ENCODE results near the gene NOL8.

Gene NOL8

GRCh38 chr9:92312887-92313623 lies 12.1 kb downstream of the NOL8 start:
- no peak for DNase-seq (ENCODE audit: low read depth in 2 of 2)

DNA sequence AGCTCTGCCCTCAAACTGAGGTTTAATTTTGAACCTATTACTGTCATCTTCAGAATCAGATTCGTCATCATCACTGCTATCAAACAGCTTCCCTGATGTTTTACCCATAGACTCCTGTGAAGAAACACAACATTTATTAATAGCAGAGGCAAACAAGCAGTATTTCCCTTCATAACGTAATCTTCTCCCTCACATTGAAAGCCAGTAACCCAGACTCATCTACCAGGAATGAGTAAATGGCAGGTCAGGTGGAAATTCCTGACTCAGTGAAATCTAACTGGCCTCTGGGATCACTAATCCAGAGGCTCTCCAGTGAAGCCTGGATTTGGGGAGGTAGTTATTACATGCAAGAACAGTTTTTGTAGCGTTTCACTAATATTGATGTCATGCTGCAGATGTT lies 14.6 kb downstream of the NOL8 start:
- DNase-seq (ENCODE audit: low read depth in 2 of 2) = no peak

GRCh38 chr9:92308893-92309292 lies 16.3 kb downstream of the NOL8 start:
- DNase-seq (ENCODE audit: low read depth in 2 of 2) = no peak

GRCh38 chr9:92300936-92301335 lies 24.2 kb downstream of the NOL8 start:
- no peak for DNase-seq (ENCODE audit: low read depth in 2 of 2)

- DNase-seq (ENCODE audit: low read depth in 2 of 2) = no peak
Measured at GRCh38 chr9:92299116-92299515, 26.0 kb downstream of the NOL8 start.

DNA sequence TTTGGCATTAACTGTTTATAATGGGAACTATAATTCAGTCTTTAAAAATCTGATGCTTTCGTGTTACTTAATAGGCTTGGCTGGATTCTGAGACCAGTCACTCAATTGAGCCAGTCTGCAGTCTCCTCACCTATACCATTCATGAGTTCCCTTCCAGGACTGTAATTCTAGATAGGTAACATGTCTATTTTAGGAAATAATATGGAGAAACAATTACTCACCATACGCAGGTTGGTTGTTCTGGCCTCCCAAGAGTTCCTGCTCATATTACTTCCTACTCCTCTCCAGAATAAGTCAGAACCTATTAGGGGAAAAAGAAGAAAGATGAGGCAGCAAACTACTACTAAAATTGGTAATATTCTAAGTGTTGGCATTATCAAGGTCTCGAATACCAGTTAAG lies 27.1 kb downstream of the NOL8 start:
- DNase-seq (ENCODE audit: low read depth in 2 of 2) = no peak

- DNase-seq (ENCODE audit: low read depth in 2 of 2) = no peak
Measured at GRCh38 chr9:92297611-92298010, 27.5 kb downstream of the NOL8 start.

DNA sequence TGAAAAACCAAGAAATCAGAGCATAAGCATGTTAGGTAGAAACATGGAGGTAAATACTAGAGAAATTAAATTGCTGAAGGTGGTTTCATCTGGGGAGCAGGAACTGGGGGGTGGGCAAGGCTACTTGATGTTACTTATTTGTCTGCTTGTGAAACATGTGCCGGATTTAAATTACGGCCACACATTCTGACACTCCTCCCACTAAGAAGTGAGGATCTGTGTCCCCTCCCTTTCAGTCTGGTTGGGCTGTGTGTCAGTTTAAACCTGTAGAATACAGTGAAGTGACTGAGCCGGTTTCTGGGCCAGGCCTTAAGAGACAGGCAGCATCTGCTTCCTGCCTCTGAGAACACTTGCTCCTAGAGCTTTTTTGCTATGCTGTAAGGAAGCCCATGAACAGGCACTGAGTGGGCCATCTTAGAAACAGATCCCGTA lies 29.3 kb downstream of the NOL8 start:
- no peak for DNase-seq (ENCODE audit: low read depth in 2 of 2)

DNA sequence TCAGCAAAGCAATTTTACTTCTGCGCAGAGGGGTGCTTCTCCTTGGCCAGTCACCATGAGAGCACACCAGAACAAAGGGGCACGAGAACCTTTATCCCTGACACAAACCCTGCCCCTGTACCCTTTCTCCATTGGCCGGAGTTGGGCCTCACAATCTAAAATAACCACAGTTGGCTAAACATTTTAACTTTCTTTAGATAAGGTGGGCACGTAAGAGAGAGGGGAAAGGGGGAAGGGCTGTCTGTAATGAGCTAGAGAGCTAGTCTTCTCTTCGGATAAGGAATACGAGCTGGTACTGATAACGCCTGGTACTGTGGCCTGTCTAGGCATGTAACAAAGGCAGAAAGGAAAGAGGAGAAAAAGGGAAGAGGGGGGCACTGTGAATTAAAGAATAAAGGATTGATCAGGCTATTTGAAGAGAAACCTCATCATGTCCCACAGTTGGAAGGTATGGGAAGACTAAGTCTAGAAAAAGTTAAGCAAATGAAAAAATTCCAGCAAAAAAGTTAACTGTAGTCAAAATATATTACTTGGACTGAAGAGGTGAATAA lies 29.8 kb downstream of the NOL8 start:
- DNase-seq (ENCODE audit: low read depth in 2 of 2) = no peak

GRCh38 chr9:92294297-92294676 lies 30.9 kb downstream of the NOL8 start:
- peak in 1 of 2 donors; percentile 14 for DNase-seq (ENCODE audit: low read depth in 2 of 2)

GRCh38 chr9:92293452-92294296 lies 31.5 kb downstream of the NOL8 start, which contains the start of gene IARS1:
IARS1 (minus strand) TSS chr9:92293697; CDS start chr9:92289419, 4,278 bp downstream.
- peak; percentile 98 to 100 for DNase-seq (ENCODE audit: low read depth in 2 of 2)

- DNase-seq (ENCODE audit: low read depth in 2 of 2) = no peak
Measured at GRCh38 chr9:92293075-92293354, 32.1 kb downstream of the NOL8 start.

GRCh38 chr9:92292338-92293074 lies 32.6 kb downstream of the NOL8 start:
- DNase-seq (ENCODE audit: low read depth in 2 of 2) = no peak

DNA sequence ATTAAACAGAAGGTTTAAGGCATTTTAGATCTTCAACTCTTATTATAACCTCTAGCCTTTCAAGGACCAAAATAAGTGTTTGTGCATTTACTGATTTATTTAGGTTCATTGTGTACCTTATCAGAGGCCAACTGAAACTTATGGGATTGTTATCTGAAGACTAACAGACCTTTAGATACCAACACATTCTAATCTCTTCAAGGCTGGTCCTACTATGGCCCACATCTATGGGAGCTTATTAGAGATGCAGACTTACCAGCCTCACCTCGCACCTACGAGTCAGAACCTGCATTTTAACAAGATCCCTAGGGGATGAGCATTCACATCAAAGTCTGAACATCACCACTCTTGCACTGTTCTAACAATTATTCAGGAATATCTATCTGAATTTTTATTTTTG lies 33.6 kb downstream of the NOL8 start:
- no peak for DNase-seq (ENCODE audit: low read depth in 2 of 2)

GRCh38 chr9:92290785-92291429 lies 34.2 kb downstream of the NOL8 start:
- no peak for DNase-seq (ENCODE audit: low read depth in 2 of 2)

DNA sequence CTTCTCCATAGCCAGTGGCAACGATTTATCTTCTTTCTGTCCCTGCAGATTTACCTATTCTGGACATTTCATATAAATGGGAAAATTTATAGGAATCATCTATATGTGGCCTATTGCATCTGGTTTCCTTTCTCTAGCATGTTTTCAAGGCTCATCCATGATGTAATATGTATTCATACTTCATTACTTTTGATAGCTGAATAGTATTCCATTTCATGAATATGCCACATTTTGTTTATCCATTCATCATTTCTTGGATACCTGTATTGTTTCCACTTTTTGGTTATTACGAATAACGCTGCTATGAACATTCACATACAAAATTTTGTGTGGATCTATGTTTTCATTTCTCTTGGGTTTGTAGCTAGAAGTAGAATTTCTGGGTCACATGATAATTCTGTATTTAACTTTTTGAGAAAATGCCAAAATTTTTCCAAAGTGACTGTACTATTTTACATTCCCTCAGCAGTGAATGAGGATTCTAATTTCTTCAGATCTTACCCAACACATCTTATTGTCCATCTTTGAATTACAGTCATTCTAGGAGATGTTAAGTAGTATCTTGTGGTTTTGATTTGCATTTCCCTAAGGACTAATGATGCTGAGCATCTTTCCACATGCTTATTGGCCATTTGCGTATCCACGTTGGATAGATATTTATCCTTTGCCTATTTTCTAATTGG lies 35.3 kb downstream of the NOL8 start:
- DNase-seq (ENCODE audit: low read depth in 2 of 2) = no peak

DNA sequence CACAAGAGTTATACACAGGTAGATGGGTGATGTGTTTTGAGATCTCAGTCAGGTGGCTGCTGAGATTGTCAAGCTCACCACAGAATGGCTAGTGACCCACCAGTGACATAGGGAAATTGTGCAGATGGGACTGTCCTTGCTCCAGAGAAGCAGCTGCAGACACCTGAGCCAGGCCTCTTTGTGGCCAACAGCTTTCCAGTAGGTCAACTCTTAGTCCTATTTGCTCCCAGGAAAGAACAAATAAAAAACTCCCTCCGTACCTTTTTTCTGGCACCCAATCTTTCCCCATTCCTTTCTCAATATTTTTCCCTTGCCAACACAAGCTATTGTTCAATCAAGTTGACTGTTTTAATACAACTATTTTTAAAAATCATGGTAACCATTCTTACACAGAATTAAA lies 45.8 kb downstream of the NOL8 start:
- no peak for DNase-seq (ENCODE audit: low read depth in 2 of 2)

- DNase-seq (ENCODE audit: low read depth in 2 of 2) = no peak
Measured at GRCh38 chr9:92278110-92278509, 47.0 kb downstream of the NOL8 start.

- DNase-seq (ENCODE audit: low read depth in 2 of 2) = no peak
Measured at GRCh38 chr9:92276331-92277032, 48.7 kb downstream of the NOL8 start.

DNA sequence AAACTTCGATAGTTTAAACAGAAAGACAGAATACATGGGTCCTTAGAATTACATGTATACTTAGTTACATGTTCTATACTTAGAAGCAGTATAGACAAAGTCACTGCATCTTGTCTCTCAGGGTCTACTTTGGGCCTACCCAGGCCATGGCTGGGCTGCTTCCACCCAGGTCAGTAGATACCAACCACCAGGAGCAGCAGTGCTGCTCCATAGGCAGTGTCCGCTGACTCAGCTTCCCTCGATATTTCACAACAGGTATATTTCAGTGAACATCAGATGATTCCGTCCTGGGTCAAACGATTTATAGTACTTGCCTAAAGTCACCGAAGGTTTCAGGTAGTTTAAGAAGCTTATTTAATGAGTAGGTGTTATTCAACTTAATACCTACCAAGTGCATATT lies 49.6 kb downstream of the NOL8 start:
- DNase-seq (ENCODE audit: low read depth in 2 of 2) = no peak

- no peak for DNase-seq (ENCODE audit: low read depth in 2 of 2)
Measured at GRCh38 chr9:92270511-92270910, 54.6 kb downstream of the NOL8 start.

Data from stimulated activated CD4-positive, alpha-beta T cell treated with anti-CD3 and anti-CD28 coated beads, Interleukin-4, amount 100 ng/mL, for 48 hours (primary cell).